ENCODE results near the gene TAB3.

TAB3 gene

DNA sequence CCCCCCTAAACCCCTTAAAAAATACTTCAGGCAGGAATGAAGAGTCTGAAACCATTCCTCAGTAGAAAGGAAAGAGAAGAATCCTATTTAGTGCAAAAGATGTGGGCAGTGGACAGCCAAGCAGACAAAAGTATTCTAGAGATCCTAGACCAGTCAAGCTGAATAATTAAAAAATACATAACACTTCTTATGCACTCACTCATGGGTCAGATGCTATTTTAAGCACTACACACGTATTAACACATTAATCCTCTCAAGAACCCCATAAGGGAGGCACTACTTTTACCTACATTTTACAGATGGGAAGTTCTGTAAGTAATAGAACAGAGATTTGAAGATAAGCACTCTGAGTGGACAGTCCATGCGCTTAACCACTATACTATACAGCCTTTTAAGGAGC lies 5.9 kb downstream of the TAB3 start:
- TF ChIP-seq, protein P1, sequence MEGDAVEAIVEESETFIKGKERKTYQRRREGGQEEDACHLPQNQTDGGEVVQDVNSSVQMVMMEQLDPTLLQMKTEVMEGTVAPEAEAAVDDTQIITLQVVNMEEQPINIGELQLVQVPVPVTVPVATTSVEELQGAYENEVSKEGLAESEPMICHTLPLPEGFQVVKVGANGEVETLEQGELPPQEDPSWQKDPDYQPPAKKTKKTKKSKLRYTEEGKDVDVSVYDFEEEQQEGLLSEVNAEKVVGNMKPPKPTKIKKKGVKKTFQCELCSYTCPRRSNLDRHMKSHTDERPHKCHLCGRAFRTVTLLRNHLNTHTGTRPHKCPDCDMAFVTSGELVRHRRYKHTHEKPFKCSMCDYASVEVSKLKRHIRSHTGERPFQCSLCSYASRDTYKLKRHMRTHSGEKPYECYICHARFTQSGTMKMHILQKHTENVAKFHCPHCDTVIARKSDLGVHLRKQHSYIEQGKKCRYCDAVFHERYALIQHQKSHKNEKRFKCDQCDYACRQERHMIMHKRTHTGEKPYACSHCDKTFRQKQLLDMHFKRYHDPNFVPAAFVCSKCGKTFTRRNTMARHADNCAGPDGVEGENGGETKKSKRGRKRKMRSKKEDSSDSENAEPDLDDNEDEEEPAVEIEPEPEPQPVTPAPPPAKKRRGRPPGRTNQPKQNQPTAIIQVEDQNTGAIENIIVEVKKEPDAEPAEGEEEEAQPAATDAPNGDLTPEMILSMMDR (IDR thresholded peaks at IDR 0.05), result no peak

- TF ChIP-seq, protein P1 (IDR thresholded peaks at IDR 0.05), result no peak
These were observed 7.3 kb downstream of the TAB3 start for GRCh38 chrX:30881797-30882196.

DNA sequence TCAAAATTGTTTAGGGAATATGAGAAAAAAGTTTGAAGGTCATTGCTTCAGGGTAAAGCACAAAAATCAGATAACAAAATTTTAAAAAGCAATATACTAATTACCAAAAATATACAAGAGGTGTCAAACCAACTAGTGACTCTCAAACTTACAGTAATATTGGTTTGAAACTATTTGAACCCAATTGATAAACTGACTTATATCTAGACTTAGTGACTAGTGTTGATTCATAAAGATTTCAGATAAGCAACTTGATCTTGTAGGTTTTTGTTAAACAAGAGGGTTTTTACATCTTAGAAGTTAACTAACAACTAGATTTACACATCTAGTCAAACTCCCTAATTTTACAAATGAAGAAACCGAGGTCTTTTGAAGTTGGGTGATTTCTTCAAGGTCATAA lies 7.7 kb downstream of the TAB3 start:
- TF ChIP-seq, protein P1 (IDR thresholded peaks at IDR 0.05), result no peak

GRCh38 chrX:30880058-30880457 lies 9.0 kb downstream of the TAB3 start:
- TF ChIP-seq, protein P1 (IDR thresholded peaks at IDR 0.05), result no peak

- TF ChIP-seq, protein P1 (IDR thresholded peaks at IDR 0.05), result no peak
These were observed 12.7 kb downstream of the TAB3 start for GRCh38 chrX:30876367-30876766.

DNA sequence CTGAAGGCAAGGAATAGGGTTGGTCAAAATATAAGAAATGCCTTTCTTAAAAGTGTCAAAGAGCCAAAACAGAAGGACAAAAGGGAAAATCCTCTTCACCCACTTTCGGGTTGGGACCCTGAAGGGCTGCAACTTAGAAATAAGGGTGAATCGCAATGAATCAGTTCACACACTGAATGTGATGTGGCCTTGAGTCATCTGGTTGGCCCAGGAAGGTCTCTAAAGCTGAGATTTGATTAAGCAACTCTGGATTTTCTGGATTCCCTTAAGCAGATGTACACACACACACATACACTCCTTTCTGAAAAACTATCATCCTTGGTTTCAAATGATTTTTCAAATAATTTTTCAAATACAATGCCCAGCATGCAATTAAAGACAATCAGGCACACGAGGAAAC lies 13.1 kb downstream of the TAB3 start:
- TF ChIP-seq, protein P1 (IDR thresholded peaks at IDR 0.05), result no peak

GRCh38 chrX:30874851-30875250 lies 14.2 kb downstream of the TAB3 start:
- TF ChIP-seq, protein P1 (IDR thresholded peaks at IDR 0.05), result no peak

DNA sequence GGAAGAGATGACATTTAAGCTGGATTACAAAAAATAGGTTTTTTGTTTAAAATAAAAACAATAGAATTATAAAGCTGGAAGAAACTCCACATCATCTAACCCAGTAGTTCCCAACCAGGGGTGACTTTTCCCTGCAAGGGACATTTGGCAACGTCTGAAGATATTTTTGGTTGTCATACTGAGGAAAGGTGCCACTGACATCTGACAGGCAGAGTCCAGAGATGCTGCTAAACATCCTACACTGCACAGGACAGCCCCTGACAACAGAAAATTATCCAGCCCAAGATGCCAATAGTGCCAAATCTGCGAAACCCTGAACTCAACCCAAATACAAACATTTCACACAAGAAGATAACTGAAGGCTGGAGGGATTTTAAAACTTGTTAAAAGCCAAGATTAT lies 18.5 kb downstream of the TAB3 start:
- TF ChIP-seq, protein P1 (IDR thresholded peaks at IDR 0.05), result no peak

Measured in LNCAP (cell line).